ENCODE data around the gene PHEX. TPM values are rescaled to one million over a fixed set of nuclear protein-coding genes. Genes with fewer than 3 reads are reported as not detected.

Gene PHEX
- under 1 TPM in 2 of 4 donors, not detected in 2; under 0.01 to 0.34 TPM for total RNA-seq

DNA sequence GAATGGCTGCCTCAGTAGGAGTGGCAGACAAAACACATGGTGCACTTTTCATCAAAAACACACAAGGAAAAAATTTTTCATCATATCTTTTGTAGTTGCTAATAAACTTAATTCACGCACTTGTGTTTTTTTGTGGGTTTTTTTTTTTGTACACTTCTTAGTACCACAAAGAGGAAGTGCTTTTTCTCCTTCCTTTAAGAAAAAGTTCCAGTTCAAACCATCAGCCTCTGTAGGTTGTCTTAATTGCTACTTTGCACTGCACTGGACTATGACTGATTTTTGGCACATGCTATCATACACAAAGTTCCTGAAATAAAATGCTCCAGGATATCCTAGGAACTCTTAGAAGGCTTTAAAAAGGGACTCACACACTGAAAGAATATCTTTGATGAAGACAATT, at the start of gene PHEX:
Gene PHEX, plus strand, starts transcription at position 242 of the 400 bp plus-strand sequence. CDS start 681 bp downstream, outside the sequence.
- TF ChIP-seq, protein P1, sequence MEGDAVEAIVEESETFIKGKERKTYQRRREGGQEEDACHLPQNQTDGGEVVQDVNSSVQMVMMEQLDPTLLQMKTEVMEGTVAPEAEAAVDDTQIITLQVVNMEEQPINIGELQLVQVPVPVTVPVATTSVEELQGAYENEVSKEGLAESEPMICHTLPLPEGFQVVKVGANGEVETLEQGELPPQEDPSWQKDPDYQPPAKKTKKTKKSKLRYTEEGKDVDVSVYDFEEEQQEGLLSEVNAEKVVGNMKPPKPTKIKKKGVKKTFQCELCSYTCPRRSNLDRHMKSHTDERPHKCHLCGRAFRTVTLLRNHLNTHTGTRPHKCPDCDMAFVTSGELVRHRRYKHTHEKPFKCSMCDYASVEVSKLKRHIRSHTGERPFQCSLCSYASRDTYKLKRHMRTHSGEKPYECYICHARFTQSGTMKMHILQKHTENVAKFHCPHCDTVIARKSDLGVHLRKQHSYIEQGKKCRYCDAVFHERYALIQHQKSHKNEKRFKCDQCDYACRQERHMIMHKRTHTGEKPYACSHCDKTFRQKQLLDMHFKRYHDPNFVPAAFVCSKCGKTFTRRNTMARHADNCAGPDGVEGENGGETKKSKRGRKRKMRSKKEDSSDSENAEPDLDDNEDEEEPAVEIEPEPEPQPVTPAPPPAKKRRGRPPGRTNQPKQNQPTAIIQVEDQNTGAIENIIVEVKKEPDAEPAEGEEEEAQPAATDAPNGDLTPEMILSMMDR (IDR thresholded peaks at IDR 0.05; ENCODE audit: low read depth): no peak

DNA sequence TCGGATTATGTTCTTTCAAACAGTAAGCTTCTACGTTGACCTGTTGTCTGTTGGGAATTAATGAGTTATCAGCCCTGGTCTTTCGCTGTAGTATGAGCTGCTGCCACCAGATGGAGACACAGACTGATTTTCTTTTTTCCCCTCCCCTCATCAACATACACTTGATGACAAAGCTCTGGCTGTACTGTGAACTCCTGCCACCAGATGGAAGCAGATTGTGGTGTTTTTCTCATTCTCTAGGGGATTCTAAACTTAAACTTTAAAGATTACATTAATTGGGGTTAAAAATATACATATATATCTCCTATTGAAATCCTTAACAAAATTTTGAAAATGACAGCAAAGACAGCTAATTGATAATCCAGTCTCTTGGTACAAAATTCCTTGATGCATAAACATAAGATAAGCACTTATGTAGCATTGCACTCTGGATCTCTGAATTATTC, 46.8 kb upstream of the PHEX start:
- TF ChIP-seq, protein P1 (IDR thresholded peaks at IDR 0.05; ENCODE audit: low read depth): no peak

DNA sequence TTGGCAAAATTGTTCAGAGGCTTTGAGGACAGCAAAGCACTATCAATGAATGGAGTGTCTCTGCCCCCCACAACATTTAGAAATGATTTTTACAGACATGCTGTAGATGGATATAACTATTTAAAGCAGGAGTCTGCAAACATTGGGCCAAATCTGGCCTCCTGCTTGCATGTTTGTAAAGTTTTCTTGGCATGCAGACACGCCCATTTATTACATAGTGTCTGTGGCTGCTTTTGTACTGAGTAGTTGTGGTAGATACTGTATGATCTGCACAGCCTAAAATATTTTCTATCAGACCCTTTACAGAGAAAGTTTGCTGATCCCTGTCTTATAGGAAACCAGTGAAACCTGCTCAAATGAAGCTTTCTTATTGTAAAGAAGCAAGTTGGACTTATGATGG, 45.5 kb upstream of the PHEX start:
- TF ChIP-seq, protein P1 (IDR thresholded peaks at IDR 0.05; ENCODE audit: low read depth): no peak

DNA sequence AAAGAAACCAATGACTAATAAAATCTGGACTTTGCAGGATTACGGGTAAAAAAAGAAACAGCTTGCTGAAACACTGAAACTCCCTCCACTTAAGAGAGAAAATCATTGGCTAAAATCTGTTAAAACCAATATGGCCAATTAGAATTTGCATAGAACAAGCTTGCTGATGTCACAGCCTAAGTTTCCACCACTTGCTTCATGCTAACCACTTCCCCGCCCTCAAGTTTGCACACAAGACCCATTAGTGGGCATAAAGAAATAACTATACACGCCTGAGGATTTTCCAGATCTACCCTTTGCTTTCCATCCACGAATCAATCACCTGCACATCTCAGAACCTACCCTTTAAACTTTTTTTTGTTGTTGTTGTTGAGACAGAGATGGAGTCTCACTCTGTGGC, 42.7 kb upstream of the PHEX start:
- TF ChIP-seq, protein P1 (IDR thresholded peaks at IDR 0.05; ENCODE audit: low read depth): no peak

DNA sequence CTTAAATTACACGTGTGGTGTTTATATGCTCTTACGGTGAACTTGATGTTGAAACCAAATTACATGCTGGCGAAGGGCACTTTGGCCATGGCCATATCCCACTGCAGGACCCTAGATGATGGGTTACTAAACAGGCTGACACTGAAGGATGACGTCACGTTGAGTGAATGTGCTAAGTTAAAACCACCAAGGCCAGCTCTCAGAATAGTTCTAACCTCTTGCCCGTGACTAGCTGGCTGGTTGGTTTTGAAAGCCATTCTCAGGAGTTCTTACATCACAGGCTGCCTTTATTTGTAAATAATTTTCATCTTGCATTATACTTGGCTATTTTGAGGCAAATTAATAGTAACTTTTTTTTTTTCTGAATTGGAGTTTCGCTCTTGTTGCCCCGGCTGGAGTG, 41.3 kb upstream of the PHEX start:
- TF ChIP-seq, protein P1 (IDR thresholded peaks at IDR 0.05; ENCODE audit: low read depth): no peak

DNA sequence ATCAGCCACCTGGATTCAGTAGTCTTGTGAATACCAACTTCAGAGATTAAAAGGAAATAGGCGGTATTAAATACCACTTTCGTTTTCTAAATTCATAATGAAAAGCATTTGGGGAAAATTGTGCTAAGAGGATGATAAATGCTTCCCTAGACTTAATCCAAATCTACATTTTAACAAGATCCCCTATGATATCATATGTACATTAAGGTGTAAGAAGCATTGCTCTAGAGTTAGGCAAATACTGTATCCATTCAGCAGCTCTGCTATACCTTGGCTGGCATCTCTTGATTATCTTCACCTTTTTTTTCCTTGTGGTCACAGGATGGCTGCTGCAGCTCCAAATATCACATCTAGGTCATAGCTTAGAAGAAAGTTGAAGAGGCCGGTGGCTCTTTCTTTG, 40.6 kb upstream of the PHEX start:
- TF ChIP-seq, protein P1 (IDR thresholded peaks at IDR 0.05; ENCODE audit: low read depth): no peak

DNA sequence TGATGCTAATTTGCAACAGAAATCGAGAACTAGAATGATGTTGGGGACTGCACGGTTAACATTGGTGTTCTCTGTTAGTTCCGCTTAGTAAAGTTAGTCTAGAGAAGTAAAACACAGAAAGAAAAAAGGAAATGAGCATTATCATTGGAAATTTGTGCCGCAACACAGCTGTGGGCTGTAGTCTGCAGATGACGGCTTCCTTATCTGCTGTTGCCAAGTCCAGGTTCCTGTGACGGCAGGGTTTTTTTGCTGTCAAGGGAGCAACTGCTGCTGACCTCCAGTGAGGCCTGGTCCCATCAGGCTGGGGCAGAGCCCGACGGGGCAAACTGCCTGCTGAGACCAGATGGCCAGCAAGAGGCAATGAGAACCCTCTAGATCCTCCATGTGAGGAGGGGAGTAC, 38.9 kb upstream of the PHEX start:
- TF ChIP-seq, protein P1 (IDR thresholded peaks at IDR 0.05; ENCODE audit: low read depth): no peak
